CD4-positive, alpha-beta T cell treated with Interleukin-17A for 4 hours (primary cell): Measurements from ENCODE around the gene CNNM3.

Experiments used
- DNase-seq: peaks from one replicate; pipeline ENCODE4 v3.0.0-alpha.2; 2020; ENCODE audit warnings: mixed read lengths

CNNM3 gene

GRCh38 chr2:96866986-96867755, 51.1 kb downstream of the CNNM3 start:
- DNase-seq = no peak

DNA sequence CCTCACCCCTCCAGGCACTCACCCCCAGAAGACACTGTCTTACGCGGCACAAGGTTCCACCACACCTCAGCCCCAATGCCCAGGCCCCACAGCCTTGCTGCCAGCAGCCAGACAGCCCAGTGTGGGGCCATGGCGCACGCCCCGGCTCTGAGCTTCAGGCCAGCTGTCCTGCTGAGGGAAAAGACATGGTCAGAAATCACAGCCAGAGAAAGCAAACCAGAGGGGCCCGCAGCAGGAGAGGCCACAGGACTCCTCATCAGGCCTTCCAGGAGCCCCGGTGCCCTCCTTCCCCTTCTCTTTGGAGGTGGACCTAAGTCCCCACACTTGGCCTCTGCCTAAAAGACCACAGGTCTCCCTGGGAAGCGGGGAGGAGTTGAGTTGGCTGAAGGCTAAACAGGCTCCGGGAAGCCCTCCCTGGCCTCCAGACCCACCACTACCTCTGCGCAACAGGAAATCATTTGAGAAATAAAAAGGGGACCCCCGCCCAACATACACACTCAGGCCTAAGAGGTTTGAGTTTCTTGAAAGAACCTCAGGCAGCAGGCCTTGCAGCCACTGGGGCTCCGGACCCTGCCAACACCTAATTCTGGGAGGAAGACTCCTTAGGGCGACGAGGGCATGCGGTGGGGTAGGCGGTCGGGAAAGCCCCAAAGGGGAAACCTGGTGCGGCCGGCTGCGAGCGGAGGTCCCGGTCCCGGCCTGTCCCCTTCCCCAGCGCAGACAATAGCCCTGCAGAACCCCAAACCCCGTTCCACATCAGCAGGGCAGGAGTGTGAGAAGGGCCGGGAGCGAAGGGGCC, 51.9 kb downstream of the CNNM3 start:
- peak; percentile 37 for DNase-seq

DNA sequence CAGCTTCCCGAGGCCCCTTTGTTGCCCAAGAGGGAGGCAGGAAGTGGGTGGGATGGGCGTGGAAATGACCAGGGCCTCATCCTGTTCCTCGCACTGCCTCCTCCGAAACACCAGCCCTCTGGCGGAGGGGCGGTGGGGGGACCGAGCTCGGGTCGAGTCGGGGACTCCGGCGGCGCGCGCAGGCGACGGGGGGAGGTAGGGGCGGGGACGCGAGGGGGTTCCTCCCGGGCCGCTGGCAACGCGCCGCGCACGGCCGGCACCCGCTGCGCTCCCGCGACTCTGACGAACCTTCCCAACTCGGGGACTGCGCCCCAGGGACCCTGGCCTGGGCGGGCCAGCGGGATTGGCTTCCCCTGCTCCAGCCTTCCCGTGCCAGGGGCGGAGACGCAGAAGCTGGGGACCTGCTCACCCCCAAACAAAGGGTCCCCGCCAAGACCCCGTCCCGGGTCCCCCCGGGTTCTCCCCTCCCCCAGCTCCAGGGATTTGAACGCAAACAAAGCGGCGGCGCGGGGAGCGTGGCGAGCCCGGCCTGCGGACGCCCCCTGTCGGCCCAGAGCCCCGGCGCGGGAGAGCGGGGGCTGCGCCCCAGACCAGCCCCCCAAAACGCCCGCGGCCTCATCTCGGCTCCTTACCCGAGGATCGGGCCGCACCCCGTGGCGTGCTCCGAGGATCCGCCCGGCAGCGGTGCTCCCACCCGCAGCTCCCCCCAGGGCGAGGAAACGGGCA, 52.6 kb downstream of the CNNM3 start:
- peak; percentile 71 for DNase-seq

- no peak for DNase-seq
These were observed 53.3 kb downstream of the CNNM3 start for GRCh38 chr2:96869281-96869821.

- DNase-seq = peak; percentile 79
These were observed 54.0 kb downstream of the CNNM3 start, which contains the start of gene SEMA4C for GRCh38 chr2:96869822-96870625. SEMA4C (minus strand) TSS chr2:96870080; CDS start chr2:96867886, 2,194 bp downstream.

- peak; percentile 80 for DNase-seq
These were observed 54.7 kb downstream of the CNNM3 start for GRCh38 chr2:96870626-96871255.

GRCh38 chr2:96872591-96873349, 56.7 kb downstream of the CNNM3 start:
- DNase-seq = peak; percentile 1

DNA sequence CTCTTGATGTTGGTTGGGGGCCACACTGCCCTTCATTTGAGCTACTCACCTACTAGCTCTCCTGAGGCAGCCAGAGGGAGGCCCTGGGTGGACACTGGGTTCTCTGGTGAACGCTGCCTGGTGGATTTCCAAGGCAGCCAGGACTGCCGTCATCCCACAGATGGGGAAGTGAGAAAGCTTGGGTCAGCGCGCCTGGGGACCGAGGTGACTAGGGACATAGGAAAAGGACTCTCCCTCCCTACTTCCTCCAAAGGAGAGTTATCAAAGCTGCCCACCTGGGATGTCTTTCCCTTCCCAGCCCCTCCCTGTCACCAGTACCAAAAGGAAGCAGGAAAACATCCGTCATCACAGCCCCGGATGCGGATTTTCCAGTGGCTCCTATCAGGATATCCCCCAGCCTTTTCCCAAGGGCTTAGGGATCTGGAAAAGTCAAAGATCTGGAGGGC, 57.6 kb downstream of the CNNM3 start:
- DNase-seq = no peak

DNA sequence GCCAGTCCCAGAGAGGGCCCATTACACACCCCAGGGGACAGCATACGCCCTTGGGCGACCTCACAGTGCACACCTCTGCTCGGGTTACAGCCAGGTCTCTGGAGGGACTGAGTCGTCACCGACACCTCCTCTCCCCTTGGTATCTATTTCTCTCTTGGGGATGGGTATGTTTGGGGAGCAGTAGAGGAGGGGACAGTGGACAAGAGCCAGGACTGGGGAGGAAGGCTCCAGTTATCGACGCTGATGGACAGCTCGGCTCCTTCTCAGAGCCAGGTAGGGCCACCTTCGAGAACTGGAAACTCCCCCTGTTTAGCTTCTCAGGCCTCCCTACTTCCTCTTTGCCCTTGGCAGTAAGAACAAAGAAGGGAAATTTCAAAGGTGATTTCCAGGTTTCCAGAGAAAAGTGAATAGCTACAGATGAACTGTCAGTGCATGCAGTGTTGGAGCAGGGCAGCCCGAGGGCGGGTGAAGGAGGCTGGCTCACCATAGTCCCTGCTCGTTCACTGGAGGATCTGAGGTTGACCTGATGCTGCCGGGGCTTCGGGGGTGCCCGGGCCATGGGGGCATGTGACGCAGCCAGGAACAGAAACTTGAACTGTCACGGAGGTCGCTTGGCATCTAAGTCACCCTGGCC, 58.2 kb downstream of the CNNM3 start:
- DNase-seq = no peak

GRCh38 chr2:96875498-96876268, 59.6 kb downstream of the CNNM3 start:
- DNase-seq = no peak

GRCh38 chr2:96876269-96877041, 60.4 kb downstream of the CNNM3 start:
- no peak for DNase-seq

DNA sequence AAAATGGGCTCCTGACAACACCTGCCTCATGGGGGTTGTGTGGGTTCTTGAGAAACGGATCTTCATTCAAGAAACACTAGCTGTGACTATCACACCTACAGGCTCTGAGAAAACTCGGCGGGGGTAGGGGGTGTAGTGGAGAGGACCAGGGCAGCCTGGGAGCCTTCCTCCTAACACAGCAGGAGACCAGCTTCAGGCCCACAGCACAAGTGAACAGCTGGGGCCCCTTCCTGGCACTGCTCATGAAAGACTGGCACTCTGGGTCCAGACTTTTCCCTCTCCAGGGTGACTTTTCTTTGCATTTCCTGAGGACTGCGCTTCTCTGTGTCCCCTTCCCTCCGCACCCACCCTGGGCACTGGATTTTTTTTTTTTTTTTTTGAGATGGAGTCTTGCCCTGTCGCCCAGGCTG, 61.0 kb downstream of the CNNM3 start:
- DNase-seq = no peak

- no peak for DNase-seq
These were observed 61.6 kb downstream of the CNNM3 start for GRCh38 chr2:96877631-96878092.

DNA sequence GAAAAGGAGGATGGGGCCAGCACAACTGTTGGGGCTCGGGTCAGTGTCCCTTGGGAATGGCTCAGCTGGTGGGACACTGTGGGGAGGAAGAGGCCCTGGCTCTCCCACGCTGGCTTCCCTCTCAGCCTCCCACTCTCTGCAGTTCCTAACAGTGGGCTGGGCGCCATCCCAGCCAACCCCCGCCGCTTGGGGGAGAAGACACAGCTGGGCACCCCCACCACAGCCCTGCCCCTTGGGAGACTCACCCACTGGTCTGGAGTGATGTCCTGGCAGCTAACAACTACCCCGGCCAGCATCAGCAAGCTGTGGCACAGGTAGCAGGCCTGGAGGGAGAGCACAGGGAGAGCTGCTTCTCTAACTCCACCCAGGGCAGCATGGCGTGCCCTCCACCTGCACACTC, 62.1 kb downstream of the CNNM3 start:
- DNase-seq = no peak

GRCh38 chr2:96878796-96879544, 62.9 kb downstream of the CNNM3 start:
- no peak for DNase-seq

DNA sequence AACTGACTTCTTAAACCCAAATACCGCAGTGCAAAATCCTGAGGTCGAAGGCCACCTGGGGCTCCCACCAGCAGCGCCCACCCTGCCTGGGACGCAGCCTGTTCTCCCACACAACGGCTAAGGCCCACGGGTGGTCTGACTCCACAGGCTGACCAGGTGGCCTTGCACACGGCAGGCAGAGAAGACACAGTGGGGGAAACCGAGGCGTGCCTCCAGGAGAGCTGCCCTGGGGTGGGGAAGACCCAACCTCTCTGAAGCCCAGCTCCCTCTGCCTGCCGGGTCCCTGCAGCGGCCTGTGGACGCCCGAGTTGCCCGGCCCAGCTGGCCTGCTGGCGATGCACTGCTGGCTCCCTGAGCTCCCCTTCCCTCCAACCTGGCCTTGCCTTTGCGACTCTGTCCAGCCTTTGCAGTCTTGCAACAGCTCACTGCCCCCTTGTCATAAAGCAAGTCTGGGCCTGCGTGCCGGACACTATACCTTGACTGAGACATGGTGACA, 63.5 kb downstream of the CNNM3 start:
- no peak for DNase-seq

GRCh38 chr2:96880891-96881273, 64.8 kb downstream of the CNNM3 start:
- DNase-seq = no peak
